G401 (cell line): ENCODE results near the gene VWA8. TPM values are rescaled to one million over a fixed set of nuclear protein-coding genes. Genes with fewer than 3 reads are reported as not detected.
"Not testable (repeated sequence)": the region's sequence is repeated elsewhere in the genome, so short reads cannot be mapped to it uniquely, and the experiment has no call there.

Experiments
- DNase-seq: peaks from one replicate; pipeline ENCODE4 v3.0.0-alpha.2; 2015; ENCODE audit warnings: low spot score
- in situ Hi-C: cut with HindIII; loops from 2 replicates; pipeline ENCODE4 v1.10.0; 2016; ENCODE audit warnings: low sequenced_read_pairs, mixed read lengths
- total RNA-seq: library from RNA; depleted of rRNA; stranded (reverse); fragments of >200 nt; shearing (Covaris generic); gene quantifications from 2 replicates; pipeline ENCODE4 v1.2.3, GENCODE V29; 2014

The VWA8 gene
- total RNA-seq, 1 experiment from 2014 or later: 19.2 TPM

DNA sequence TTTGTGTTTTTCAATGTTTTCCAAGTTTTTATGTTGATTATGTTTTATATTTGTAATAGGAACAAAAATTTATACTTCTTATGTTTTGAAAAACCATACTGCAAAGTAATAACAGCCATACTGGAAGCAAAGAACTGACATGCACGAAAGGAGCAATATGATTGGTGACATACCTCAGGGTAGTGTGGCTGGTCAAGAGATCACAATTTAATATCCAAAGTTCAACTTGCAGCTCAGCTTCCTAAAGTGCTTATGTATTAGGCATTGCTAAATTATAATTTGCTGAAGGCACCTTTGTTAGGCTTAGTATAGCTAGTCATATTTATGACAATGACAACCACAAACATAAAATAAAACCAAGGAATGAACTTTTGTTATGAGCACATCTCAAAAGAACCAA lies 25.9 kb downstream of the VWA8 start:
- no peak for DNase-seq
- in situ Hi-C loops: no loop called here

DNA sequence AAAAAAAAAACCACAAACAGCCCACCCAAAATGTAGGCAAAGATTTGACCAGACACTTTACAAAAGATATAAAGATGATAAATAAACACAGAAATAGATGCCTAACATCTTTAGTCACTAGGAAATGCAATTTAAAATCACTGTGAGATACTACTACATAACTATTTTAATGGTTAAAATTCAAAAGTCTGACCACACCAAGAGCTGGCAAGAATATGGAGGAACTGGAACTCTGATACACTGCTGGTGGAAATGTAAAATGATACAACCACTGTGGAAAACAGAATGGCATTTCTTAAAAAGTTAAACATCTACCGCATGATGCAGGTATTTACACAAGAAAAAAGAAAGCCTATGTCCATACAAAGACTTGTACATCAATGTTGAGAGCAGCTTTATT lies 26.8 kb downstream of the VWA8 start:
- in situ Hi-C loops: no loop called here
- DNase-seq: no peak

DNA sequence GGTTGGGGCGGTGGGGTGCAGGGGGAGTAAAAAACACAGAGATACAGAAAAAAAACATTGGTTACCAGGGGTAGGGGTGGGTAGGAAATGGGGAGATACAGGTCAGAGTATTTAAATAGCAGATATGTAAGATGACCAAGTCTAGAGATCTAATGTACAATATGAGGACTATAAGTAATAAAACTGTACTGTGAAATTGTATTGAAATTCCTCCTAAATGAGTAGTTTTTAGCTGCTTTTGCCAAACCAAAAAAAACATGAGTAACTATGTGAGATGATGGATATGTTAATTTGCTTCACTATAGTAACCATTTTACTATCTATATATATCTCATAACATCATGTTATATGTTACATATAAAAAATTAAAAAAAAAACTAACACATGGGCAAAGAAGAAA lies 29.6 kb downstream of the VWA8 start:
- DNase-seq: no peak
- in situ Hi-C loops: no loop called here

DNA sequence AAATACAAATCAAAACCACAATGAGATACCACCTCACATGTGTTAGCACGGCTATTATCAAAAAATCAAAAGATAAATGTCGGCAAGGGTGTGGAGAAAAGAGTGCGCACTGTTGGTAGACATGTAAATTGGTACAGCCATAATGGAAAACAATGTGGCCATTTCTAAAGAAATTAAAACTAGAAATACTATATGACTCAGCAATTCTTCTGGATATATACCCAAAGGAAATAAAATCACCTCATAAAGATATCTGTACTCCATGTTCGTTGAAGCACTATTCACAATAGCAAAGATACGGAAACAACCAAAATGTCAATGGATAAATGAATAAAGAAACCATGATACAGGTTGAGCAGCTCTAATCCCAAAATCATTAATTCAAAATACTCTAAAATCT lies 30.8 kb downstream of the VWA8 start:
- in situ Hi-C loops: no loop called here
- no peak for DNase-seq

DNA sequence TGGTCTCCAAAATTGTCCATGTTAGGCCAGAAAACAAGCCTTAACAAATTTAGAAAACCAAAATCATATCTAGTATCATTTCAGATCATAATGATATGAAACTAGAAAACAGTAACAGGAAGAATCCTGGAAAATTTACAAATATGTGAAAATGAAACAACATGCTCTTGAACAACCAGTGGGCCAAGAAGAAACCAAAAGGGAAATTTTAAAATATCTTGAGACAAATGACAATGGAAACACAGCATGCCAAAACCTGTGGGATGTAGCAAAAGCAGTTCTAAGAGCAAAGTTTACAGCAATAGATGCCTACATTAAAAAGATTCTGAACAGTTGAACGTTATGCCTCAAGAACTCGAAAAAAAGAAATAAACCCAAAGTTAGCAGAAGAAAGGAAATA lies 32.6 kb downstream of the VWA8 start:
- DNase-seq: no peak
- in situ Hi-C loops: no loop called here

DNA sequence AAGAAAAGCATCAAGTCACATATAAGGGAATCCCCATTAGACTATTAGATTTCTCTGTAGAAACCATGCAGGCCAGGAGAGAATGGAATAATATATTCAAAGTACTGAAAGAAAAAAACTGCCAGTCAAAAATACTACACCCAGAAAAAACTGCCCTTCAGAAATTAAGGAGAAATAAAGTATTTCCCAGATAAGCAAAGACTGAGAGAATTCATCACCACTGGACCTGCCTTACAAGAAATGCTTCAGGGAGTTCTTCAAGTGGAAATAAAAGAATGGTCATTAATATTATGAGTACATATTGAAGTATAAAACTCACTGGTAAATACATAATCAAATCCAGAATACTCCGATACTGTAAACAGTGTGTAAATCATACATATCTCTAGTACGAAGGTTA lies 35.9 kb downstream of the VWA8 start:
- no peak for DNase-seq
- in situ Hi-C loops: no loop called here

DNA sequence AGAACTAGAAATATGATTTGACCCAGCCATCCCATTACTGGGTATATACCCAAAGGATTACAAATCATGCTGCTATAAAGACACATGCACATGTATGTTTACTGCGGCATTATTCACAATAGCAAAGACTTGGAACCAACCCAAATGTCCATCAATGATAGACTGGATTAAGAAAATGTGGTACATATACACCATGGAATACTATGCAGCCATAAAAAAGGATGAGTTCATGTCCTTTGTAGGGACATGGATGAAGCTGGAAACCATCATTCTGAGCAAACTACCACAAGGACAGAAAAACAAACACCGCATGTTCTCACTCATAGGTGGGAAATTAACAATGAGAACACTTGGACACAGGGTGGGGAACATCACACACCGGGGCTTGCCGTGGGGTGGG lies 38.0 kb downstream of the VWA8 start:
- in situ Hi-C loops, DNase-seq: not testable (repeated sequence)

DNA sequence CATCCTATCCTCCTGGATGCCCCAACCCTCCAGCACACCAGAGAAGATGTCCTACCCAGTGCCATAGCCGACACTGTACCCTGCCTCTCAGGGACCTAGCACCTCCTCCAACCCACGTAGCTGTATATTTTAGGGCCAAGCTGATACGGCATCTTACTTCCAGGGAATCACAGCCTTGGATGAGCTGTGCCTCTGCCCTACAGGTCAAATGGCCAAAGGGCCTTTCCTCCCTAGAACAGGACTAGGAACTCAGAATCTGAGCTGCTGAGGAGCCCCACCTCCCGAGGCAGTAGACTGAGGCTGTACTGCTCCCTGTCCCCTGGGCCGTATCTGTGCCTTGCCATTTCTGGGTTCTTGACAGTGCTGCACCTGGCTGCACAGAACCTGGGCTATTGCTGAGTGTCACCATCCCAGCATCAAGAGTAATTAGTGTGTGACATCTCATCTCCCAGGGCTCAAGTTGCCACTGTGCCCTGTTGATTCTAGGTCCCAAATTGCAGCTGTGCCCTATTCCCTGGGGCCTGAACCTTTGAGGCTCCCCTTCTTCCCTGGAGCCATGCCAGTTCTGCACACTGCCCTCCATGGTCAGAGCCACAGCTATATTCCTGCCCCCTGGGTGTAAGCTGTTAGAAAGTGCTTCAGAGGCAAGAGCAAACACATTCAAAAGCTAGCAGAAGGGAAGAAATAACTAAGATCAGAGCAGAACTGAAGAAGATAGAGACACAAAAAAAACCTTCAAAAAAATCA lies 41.0 kb downstream of the VWA8 start:
- in situ Hi-C loops: no loop called here
- no peak for DNase-seq

DNA sequence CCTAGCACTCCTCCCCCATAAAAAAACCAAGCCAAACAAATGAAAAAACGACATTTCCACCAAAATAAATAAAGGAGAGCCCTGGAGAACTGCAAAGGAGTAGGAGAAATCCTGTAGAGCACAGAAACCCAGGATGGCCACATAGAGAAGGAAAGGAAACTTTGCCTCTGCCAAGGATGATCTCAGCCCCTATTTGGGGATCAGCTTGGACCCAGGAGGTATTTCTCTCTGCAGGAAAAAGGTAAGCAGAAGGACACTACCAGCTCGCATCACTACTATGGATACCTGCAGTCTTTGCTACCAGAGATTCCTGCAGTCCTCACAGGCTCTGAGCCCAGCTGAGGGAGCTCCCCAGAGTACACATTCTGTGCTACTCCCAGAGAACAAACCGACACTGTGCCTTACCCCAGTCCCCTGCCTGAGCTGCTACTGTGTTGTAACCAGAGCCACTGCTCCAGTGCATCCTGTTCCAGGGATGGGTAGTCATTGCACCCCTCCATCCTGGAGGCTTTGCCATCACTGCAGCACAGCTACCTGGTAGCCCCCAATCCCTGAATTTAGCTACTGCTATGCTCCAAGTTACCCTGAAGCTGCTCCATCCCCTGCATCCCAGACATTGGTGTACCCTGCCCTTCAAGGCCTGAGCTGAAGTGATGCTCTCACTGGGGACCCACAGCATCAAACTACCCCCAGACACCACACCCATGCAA lies 41.7 kb downstream of the VWA8 start:
- in situ Hi-C loops: no loop called here
- DNase-seq: peak; percentile 87

DNA sequence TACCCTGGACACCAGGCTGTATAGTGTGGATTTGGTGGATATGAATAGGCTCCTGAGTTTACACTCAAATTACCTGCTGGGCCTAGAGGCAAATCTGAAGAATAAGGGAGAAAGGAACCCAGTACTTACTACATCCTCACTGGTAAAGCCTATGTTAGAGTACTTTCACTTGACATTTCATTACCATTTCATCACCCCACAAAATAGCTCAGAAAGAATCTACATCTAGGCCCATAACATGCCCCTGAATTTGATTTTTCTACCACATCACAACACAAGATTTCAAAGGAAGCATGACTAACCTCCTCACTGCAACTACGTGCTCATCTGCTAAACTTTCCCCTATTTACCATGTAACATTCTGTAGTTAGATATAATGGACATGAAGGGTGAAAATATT lies 43.3 kb downstream of the VWA8 start:
- in situ Hi-C loops: no loop called here
- peak; percentile 29 for DNase-seq

DNA sequence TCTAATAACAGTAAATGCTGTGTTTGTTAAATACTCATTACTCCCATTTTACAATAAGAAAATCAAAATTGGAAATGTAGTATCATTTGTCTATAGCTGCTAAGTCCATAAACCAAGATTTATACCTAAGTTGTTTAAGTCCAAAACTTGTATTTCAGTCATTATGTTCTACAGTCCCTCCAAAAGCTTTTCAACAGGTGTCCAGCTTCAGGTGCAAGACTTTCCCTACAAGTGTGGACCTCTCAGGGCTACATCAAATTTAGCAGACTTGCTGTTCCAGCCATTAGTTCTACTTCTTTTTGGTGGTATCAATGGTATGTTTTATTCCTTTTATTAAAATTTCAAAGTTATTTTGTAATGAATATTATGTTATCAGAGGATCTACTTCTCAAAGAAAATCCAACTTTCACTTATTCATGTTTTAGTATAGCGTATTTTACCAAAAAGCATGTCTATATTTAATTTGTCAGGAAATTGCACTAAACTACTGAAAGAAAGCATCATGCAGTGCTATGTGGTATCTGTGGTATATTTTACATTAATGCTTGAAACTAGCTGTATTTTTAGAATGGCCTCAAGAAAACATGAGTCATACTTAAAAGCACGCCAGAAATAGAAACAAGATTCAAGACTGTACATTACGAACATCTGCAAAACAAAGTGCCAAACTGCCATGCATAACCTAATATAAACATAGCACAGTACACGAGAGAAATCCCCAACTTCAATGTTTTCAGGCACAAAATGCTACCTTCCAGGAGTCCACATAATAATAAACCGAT lies 44.5 kb downstream of the VWA8 start:
- in situ Hi-C loops: no loop called here
- DNase-seq: peak; percentile 16

DNA sequence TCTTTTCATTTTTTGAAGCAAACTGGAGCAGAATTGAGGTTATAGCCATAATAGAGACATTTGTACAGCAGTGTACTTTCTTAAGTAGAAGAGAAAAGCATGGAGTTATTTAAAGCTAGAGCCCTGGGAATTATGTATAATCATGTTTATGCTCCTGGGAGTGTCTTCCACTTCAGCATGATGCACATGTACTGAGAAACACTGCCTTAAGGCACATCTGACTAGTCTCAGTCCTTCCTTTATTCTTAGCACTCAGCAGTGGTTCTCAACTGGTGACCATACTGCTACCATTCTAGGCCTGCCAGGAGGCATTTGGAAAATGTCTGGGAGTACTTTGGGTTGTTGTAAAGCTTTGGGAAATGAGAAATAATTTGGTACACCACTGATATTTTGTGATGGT lies 45.8 kb downstream of the VWA8 start:
- in situ Hi-C loops: no loop called here
- DNase-seq: no peak

DNA sequence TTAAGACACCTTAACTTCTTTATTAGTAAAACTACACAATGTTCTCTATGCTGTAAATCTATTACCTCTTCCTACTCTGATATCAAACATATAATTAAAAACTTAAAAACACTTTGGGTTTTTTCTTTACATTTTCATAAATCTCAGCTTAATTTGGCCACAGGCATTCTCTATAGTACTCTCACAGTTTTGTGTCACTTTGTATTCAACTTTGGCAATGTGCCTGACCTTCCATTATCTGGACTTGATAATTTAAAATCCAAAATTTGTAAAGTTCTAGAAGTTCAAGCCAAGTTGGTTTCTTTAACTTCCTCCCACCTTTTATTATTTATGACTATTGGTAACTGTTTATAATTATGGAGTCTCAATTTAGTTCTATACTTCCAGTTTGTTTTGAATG lies 46.4 kb downstream of the VWA8 start:
- in situ Hi-C loops: no loop called here
- DNase-seq: no peak

DNA sequence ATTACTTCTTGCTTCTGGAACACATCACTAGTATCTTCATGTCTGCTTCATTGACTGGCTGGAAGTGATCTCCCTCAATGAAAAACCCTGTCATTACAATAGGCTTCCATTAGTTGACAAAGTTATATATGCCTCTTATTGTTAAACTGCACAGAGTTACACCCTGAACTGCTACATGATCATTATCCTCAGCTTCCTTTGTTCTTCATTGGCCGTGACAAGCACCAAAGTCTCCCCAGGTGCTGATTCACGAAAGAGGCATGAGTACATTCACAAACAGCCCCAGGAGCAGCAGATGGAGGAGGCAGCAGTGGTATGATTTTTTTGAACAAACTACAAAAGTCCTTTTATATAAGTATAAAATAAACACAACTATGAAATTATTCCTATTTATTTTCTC lies 51.4 kb downstream of the VWA8 start:
- in situ Hi-C loops: no loop called here
- peak; percentile 22 for DNase-seq

DNA sequence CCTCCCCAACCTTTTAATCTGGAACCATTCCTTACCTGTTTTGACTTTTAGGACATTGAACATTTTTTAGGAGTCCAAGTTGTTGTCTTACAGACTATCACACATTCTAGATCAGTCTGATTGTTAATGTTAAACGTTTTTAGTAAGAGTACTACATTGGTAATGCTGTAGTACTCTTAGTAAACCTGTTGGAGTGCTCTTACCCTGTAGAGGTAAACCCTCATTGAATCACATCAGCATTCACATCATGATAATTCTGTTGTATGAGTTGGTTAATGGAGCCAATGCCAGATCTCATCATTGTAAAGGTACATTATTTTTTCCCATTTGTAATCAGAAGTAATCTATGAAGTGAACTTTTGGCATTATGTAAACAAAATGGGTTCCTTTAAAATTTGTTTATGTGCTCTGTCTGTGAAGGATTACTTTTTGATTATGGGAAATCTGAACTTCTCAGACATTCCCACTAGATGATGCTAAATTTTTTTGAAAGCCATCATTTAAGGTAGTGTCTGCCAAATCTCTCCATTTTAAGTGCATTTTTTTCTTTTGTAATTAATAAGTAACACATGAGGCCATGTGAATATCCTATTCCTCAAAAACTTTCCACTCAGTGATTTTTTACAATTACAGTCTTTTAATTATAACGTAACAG lies 55.2 kb downstream of the VWA8 start:
- peak; percentile 21 for DNase-seq
- in situ Hi-C loops: no loop called here

DNA sequence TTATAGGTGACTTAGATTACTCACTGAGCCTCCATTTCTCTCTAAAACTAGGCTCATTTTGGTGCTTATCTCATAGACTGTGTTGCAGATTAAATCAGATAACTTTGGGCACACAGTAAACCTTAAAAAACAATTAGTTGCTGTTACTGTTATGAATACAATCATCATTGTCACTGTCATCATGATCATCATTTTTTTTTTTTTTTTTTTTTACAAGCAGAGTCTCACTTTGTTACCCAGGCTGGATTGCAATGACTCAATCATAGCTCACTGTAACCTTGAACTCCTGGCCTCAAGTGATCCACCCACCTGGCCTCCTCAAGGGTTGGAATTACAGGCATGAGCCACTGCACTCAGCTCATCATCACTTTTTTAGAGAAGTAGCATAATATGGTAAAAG lies 60.0 kb downstream of the VWA8 start:
- in situ Hi-C loops: no loop called here
- no peak for DNase-seq

DNA sequence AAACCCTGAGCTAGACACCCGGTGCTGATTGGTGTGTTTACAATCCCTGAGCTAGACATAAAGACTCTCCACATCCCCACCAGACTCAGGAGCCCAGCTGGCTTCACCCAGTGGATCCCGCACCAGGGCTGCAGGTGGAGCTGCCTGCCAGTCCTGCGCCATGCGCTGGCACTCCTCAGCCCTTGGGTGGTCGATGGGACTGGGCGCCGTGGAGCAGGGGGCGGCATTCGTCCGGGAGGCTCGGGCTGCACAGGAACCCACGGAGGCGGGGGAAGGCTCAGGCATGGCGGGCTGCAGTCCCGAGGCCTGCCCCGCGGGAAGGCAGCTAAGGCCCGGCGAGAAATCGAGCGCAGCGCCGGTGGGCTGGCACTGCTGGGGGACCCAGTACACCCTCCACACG lies 62.5 kb downstream of the VWA8 start:
- DNase-seq, in situ Hi-C loops: not testable (repeated sequence)

DNA sequence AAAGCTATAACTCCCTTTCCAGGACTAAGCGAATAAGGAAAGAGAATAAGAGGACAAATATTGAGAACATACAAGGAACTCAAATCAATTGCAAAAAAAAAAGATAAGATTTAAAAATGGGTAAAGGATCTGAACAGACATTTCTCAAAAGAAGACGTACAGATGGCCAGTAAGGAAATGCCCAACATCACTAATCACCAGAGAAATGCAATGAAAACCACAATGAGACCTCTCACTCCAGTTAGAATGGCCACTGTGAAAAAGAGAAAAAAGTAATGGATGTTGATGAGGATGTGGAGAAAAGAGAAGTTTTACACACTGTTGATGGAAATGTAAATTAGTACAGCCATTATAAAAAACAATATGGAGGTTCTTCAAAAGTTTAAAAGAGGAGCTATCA lies 63.8 kb downstream of the VWA8 start:
- in situ Hi-C loops: no loop called here
- DNase-seq: no peak

DNA sequence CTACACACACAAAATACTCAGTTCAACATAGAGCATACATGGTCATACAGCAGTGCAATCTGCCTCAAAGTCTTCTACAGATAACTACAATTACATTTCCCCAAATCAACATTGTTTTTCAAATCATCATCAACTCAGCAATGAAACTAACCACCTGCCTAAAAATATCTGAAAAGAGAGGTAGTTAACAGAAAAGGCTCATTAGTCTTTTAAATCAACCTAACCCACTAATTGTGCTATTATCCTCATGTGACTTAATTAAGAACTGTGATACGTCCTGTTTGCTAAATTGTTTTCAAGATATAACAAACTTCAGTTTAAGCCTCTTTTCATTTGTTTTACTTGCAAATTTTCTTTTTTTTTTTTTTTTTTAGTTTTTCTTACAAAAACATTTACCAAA lies 65.4 kb downstream of the VWA8 start:
- no peak for DNase-seq
- in situ Hi-C loops: no loop called here

DNA sequence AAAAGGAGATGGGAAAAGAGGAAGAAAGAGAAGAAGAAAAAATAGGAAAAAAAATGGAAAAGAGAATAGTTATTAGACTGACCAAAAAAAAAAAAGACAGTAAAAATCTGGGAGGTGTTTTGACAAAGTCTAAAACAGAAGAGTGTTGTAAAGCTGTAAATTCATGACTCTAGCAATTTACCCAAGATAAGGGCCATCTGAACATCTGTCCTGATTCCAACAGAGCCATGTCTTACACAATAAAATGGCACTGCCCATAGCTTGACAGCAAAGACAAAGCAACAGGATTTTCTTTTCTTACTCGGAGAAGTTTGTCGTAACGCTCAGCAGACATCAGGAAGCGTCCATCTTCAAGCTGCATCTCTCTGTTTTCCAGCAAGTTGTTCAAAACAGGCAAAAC lies 69.8 kb downstream of the VWA8 start:
- in situ Hi-C loops: no loop called here
- no peak for DNase-seq
